ENCODE data around the gene ZNF335. TPM values are rescaled to one million over a fixed set of nuclear protein-coding genes. Genes with fewer than 3 reads are reported as not detected.
"Not testable (repeated sequence)": the region's sequence is repeated elsewhere in the genome, so short reads cannot be mapped to it uniquely, and the experiment has no call there.

ZNF335 gene
- total and polyA plus RNA-seq, 8 donors: 15.3 to 23.3 (median 16.7) TPM

- Histone ChIP-seq H3K4me1 (peaks cover 0 to 6% of the 10 kb centered on the region in 2 donors), H3K27ac (no peak overlapping the region), H3K4me3 (no peak overlapping the region), H3K9me3 (no peaks in the 10 kb centered on the region), H3K27me3 (peaks cover 7 to 70% of the 10 kb centered on the region in 2 donors), H3K36me3 (no peaks in the 10 kb centered on the region)
- DNase-seq: no peak
- no peak for ATAC-seq
- TF ChIP-seq, protein P1, sequence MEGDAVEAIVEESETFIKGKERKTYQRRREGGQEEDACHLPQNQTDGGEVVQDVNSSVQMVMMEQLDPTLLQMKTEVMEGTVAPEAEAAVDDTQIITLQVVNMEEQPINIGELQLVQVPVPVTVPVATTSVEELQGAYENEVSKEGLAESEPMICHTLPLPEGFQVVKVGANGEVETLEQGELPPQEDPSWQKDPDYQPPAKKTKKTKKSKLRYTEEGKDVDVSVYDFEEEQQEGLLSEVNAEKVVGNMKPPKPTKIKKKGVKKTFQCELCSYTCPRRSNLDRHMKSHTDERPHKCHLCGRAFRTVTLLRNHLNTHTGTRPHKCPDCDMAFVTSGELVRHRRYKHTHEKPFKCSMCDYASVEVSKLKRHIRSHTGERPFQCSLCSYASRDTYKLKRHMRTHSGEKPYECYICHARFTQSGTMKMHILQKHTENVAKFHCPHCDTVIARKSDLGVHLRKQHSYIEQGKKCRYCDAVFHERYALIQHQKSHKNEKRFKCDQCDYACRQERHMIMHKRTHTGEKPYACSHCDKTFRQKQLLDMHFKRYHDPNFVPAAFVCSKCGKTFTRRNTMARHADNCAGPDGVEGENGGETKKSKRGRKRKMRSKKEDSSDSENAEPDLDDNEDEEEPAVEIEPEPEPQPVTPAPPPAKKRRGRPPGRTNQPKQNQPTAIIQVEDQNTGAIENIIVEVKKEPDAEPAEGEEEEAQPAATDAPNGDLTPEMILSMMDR (IDR thresholded peaks at IDR 0.05): no peak
- intact Hi-C loops (cut with DNase I): no loop called here
Observed at GRCh38 chr20:45991616-45992015, 19.6 kb upstream of the ZNF335 start.

- H3K27ac ChIP-seq; ATAC-seq; H3K9me3 ChIP-seq; H3K4me3 ChIP-seq; H3K4me1 ChIP-seq; intact Hi-C loops (cut with DNase I); DNase-seq; H3K36me3 ChIP-seq: not testable (repeated sequence)
- H3K27me3 ChIP-seq: peaks cover 7 to 54% of the 10 kb centered on the region in 2 donors
Observed at GRCh38 chr20:45988830-45989229, 16.8 kb upstream of the ZNF335 start.

DNA sequence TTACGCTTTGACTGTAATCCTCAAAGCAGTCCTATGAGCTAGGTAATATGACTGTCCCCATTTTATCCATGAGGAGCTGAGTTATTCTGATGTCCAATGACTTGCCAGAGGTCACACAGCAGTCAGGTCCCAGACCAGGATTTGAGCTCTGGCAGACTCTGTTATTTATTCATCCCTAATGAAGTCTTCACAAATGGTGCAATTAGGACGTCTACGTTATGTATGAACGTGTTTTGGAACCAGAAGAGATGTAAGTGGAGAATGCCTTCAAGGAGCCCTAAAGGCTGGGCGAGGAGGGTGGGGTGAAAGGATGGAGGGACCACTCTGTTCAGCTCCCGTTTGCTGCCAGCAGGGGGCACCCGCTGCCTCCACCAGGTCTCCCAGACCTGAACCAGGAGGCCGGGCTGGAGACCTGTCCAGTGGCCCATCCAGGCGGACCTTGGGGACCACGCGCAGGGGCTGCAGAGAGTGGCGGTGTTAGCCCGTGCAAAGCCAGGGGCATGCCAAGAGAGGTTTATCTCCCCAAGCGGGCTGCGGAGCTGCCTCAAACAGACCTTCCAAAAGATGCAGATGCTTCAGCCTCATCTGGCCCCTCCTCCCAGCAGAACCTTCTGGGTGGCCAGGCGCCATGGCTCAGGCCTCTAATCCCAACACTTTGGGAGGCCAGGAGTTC is 15.2 kb upstream of the ZNF335 start:
- TF ChIP-seq, protein P1 (IDR thresholded peaks at IDR 0.05): peak; percentile 81 to 95
- no peak overlapping the region for H3K27ac ChIP-seq
- peak; percentile 96 for ATAC-seq
- intact Hi-C loops (cut with DNase I): no loop called here
- no peak overlapping the region for H3K4me3 ChIP-seq
- peaks cover 7 to 50% of the 10 kb centered on the region in 2 donors for H3K27me3 ChIP-seq
- H3K36me3 ChIP-seq: no peaks in the 10 kb centered on the region
- H3K9me3 ChIP-seq: no peaks in the 10 kb centered on the region
- peak; percentile 12 to 96 (median 61) for DNase-seq
- no peaks in the 10 kb centered on the region for H3K4me1 ChIP-seq

DNA sequence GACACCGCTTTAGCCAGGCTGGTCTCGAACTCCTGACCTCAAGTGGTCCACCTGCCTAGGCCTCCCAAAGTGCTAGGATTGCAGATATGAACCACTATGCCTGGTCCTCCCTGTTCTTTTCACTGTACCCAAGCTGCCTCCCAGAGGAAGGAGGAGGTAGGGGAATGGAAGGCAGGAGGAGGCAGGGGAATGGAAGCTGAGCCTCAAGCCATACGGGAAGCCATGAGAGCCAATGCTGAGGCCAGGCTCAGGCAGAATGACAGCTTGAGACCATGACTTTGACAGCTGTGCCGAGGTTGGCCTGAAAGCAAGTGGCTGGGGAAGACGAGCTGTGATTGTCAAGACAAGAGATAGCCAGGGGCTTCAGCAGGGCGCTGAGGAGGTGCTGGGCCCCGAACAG is 13.6 kb upstream of the ZNF335 start:
- no peak for DNase-seq
- Histone ChIP-seq H3K4me1 (no peaks in the 10 kb centered on the region), H3K9me3 (no peaks in the 10 kb centered on the region), H3K27me3 (peaks cover 7 to 39% of the 10 kb centered on the region in 2 donors), H3K27ac (no peak overlapping the region), H3K4me3 (no peak overlapping the region), H3K36me3 (no peaks in the 10 kb centered on the region)
- no peak for ATAC-seq
- intact Hi-C loops (cut with DNase I): no loop called here
- TF ChIP-seq, protein P1 (IDR thresholded peaks at IDR 0.05): no peak

- TF ChIP-seq, protein P1 (IDR thresholded peaks at IDR 0.05): no peak
- no peaks in the 10 kb centered on the region for H3K36me3 ChIP-seq
- DNase-seq (no peak), ATAC-seq (no peak)
- H3K27ac ChIP-seq: no peak overlapping the region
- H3K9me3 ChIP-seq: no peaks in the 10 kb centered on the region
- intact Hi-C loops (cut with DNase I): no loop called here
- no peaks in the 10 kb centered on the region for H3K4me1 ChIP-seq
- H3K27me3 ChIP-seq: peaks cover 0 to 18% of the 10 kb centered on the region in 2 donors
- no peak overlapping the region for H3K4me3 ChIP-seq
Observed at GRCh38 chr20:45983279-45983743, 11.3 kb upstream of the ZNF335 start.

- no peak for DNase-seq
- no peaks in the 10 kb centered on the region for H3K36me3 ChIP-seq
- H3K9me3 ChIP-seq: no peaks in the 10 kb centered on the region
- no peak overlapping the region for H3K27ac ChIP-seq
- no peak for ATAC-seq
- no peaks in the 10 kb centered on the region for H3K4me1 ChIP-seq
- intact Hi-C loops (cut with DNase I): no loop called here
- TF ChIP-seq, protein P1 (IDR thresholded peaks at IDR 0.05): no peak
- H3K4me3 ChIP-seq: no peak overlapping the region
- H3K27me3 ChIP-seq: peaks cover 0 to 8% of the 10 kb centered on the region in 2 donors
Observed at GRCh38 chr20:45981261-45981660, 9.3 kb upstream of the ZNF335 start.
